HCT116 (cell line): ENCODE results near the gene ADGRD1.

Source experiments
- CTCF ChIP-seq, 3 experiments: fragments of 200-600 bp in 1 of 3; sonication (generic) in 1 of 3; IDR thresholded peaks in 2 of 3; conservative IDR thresholded peaks in 1 of 3; 2 replicates each; pipeline ENCODE4 v1.5.1; 2012 to 2017; ENCODE audit warnings: low read depth in 2 of 3, low read length in 2 of 3, antibody characterized with exemption in 1 of 3, borderline replicate concordance in 1 of 3, control low read depth in 1 of 3, mild to moderate bottlenecking in 1 of 3, mixed read lengths in 1 of 3, mixed run types in 1 of 3, moderate library complexity in 1 of 3; ENCODE audit not compliant: insufficient read depth in 1 of 3
- ELF1 ChIP-seq: IDR thresholded peaks from 2 replicates; pipeline ENCODE4 v1.6.1; 2012; ENCODE audit warnings: low read depth, borderline replicate concordance
- JUND ChIP-seq: IDR thresholded peaks from 2 replicates; pipeline ENCODE4 v1.6.1; 2012
- MAX ChIP-seq: IDR thresholded peaks from 2 replicates; pipeline ENCODE4 v1.6.1; 2012
- POLR2A ChIP-seq: IDR thresholded peaks from 2 replicates; pipeline ENCODE4 v1.7.0; 2011; ENCODE audit warnings: borderline replicate concordance; ENCODE audit not compliant: insufficient read depth, insufficient read length; ENCODE audit errors: extremely low read depth
- POLR2AphosphoS5 ChIP-seq: IDR thresholded peaks from 2 replicates; pipeline ENCODE4 v1.6.1; 2011; ENCODE audit warnings: mild to moderate bottlenecking, low read depth, low read length, moderate library complexity
- REST ChIP-seq: IDR thresholded peaks from 2 replicates; pipeline ENCODE4 v1.6.1; 2012; ENCODE audit warnings: low read depth

GRCh38 chr12:130993759-130994670, 40.3 kb downstream of the ADGRD1 start:
- TF ChIP-seq JUND (no peak), POLR2AphosphoS5 (no peak), MAX (no peak), CTCF (IDR thresholded peaks at IDR 0.05 in 2 of 3, conservative IDR thresholded peaks at IDR 0.05 in 1 of 3; ENCODE audit: borderline replicate concordance in 1 of 3, insufficient read depth in 1 of 3, low read depth in 2 of 3, low read length in 2 of 3) (no peak), POLR2A (no peak), REST (no peak), ELF1 (no peak)
